IMR-90 (cell line): ENCODE results near the gene IGFBP6. TPM values are rescaled to one million over a fixed set of nuclear protein-coding genes. Genes with fewer than 3 reads are reported as not detected.

Experiments used
- ATAC-seq: fragments of 200-7000 bp; cut with Tn5 transposase; 2 replicates; pipeline ENCODE4 v1.9.1; 2020; ENCODE audit warnings: low read depth, mild to moderate bottlenecking, moderate library complexity
- BruUV-seq: library from RNA; stranded (reverse); fragments of 400-500 nt; replicated peaks from 2 replicates; lab custom pipeline; 2021; lab: Mats Ljungman, UMichigan
- CTCF ChIA-PET: fragments of 300-600 bp; formaldehyde crosslinking; extraction: SDS; loops from one replicate; lab custom pipeline; 2021; ENCODE audit warnings: antibody characterized with exemption; lab: Yijun Ruan, JAX
- POLR2A ChIA-PET: fragments of 300-600 bp; sonication (Branson Sonifier 250); formaldehyde crosslinking; loops from one replicate; lab custom pipeline; 2022; ENCODE audit warnings: antibody characterized with exemption; ENCODE audit not compliant: unreplicated experiment; lab: Charles Lee
- DNase-seq: peaks from one replicate; pipeline ENCODE4 v3.0.0; 2013
- H2AFZ ChIP-seq: replicated peaks from 2 replicates; pipeline ENCODE3; 2013; ENCODE audit warnings: low read length, mild to moderate bottlenecking; ENCODE audit not compliant: poor library complexity
- H2AK5ac ChIP-seq: 2 replicates; pipeline ENCODE4 v1.6.1; 2013; ENCODE audit warnings: low read depth, low read length, inconsistent platforms
- H2AK9ac ChIP-seq: replicated peaks from 2 replicates; pipeline ENCODE3; 2013; ENCODE audit warnings: mild to moderate bottlenecking, low read depth, low read length, moderate library complexity; ENCODE audit not compliant: poor library complexity
- H2BK120ac ChIP-seq: 2 replicates; pipeline ENCODE4 v1.6.1; 2013; ENCODE audit warnings: low read depth, low read length, inconsistent platforms
- H2BK15ac ChIP-seq: 3 replicates; pipeline ENCODE4 v1.6.1; 2013; ENCODE audit warnings: low read depth, low read length, inconsistent platforms
- H2BK20ac ChIP-seq: 2 replicates; pipeline ENCODE4 v1.6.1; 2013; ENCODE audit warnings: low read depth, mild to moderate bottlenecking, inconsistent platforms, low read length, moderate library complexity
- H2BK5ac ChIP-seq: 2 replicates; pipeline ENCODE4 v1.6.1; 2013; ENCODE audit warnings: mild to moderate bottlenecking, low read depth, low read length, inconsistent platforms; ENCODE audit not compliant: poor library complexity, severe bottlenecking
- H3K14ac ChIP-seq: replicated peaks from 2 replicates; pipeline ENCODE4 v1.6.1; 2013; ENCODE audit warnings: low read depth, low read length, inconsistent platforms
- H3K18ac ChIP-seq: 2 replicates; pipeline ENCODE4 v1.6.1; 2013; ENCODE audit warnings: low read depth, low read length, control low read depth
- H3K23ac ChIP-seq: 2 replicates; pipeline ENCODE4 v1.6.1; 2013; ENCODE audit warnings: low read depth, low read length, inconsistent platforms
- H3K27ac ChIP-seq: 2 replicates; pipeline ENCODE4 v1.5.1; 2013; ENCODE audit warnings: mild to moderate bottlenecking, control low read depth, low read length; ENCODE audit not compliant: insufficient read depth
- H3K27me3 ChIP-seq: 2 replicates; pipeline ENCODE4 v1.6.1; 2013; ENCODE audit warnings: low read length; ENCODE audit not compliant: control insufficient read depth, insufficient read depth
- H3K36me3 ChIP-seq: 2 replicates; pipeline ENCODE4 v1.6.1; 2013; ENCODE audit warnings: low read length, mixed read lengths; ENCODE audit not compliant: control insufficient read depth, insufficient read depth
- H3K4ac ChIP-seq: 2 replicates; pipeline ENCODE4 v1.6.1; 2013; ENCODE audit warnings: low read depth, low read length, inconsistent platforms
- H3K4me1 ChIP-seq: 2 replicates; pipeline ENCODE4 v1.6.1; 2013; ENCODE audit warnings: low read length, mixed read lengths; ENCODE audit not compliant: control insufficient read depth, insufficient read depth
- H3K4me2 ChIP-seq: 2 replicates; pipeline ENCODE4 v1.6.1; 2013; ENCODE audit warnings: low read depth, mild to moderate bottlenecking, control low read depth, low read length, moderate library complexity
- H3K4me3 ChIP-seq: 2 replicates; pipeline ENCODE4 v1.5.1; 2013; ENCODE audit warnings: low read depth, mild to moderate bottlenecking, control low read depth, low read length, moderate library complexity; ENCODE audit not compliant: insufficient read depth
- H3K56ac ChIP-seq: 2 replicates; pipeline ENCODE4 v1.6.1; 2013; ENCODE audit warnings: low read length, inconsistent platforms; ENCODE audit not compliant: insufficient read depth; ENCODE audit errors: extremely low read depth
- H3K79me1 ChIP-seq, 2 experiments: 2 replicates each; pipeline ENCODE4 v1.6.1; 2013; ENCODE audit warnings: low read length in 2 of 2, inconsistent platforms in 1 of 2, low read depth in 1 of 2
- H3K9ac ChIP-seq: 2 replicates; pipeline ENCODE4 v1.6.1; 2013; ENCODE audit warnings: low read depth, low read length, control low read depth
- H3K9me1 ChIP-seq: 2 replicates; pipeline ENCODE4 v1.6.1; 2013; ENCODE audit warnings: low read length, inconsistent platforms; ENCODE audit not compliant: insufficient read depth
- H3K9me3 ChIP-seq: 2 replicates; pipeline ENCODE4 v1.6.1; 2013; ENCODE audit warnings: low read length; ENCODE audit not compliant: control insufficient read depth, insufficient read depth
- H4K20me1 ChIP-seq: 2 replicates; pipeline ENCODE4 v1.6.1; 2013; ENCODE audit warnings: low read length, inconsistent platforms; ENCODE audit not compliant: insufficient read depth
- H4K5ac ChIP-seq: 2 replicates; pipeline ENCODE4 v1.6.1; 2013; ENCODE audit warnings: mild to moderate bottlenecking, low read depth, low read length, control low read depth
- H4K8ac ChIP-seq, 2 experiments: 2 replicates each; pipeline ENCODE4 v1.6.1; 2013; ENCODE audit warnings: low read depth in 2 of 2, low read length in 2 of 2, control low read depth in 1 of 2, inconsistent platforms in 1 of 2
- H4K91ac ChIP-seq: 2 replicates; pipeline ENCODE4 v1.6.1; 2013; ENCODE audit warnings: low read depth, low read length, inconsistent platforms; ENCODE audit not compliant: insufficient read depth
- FOS ChIP-seq: fragments of 150-350 bp; IDR thresholded peaks from 2 replicates; pipeline ENCODE4 v1.6.1; 2016; ENCODE audit warnings: low read depth, low read length
- MAZ ChIP-seq: IDR thresholded peaks from 2 replicates; pipeline ENCODE4 v1.6.1; 2012; ENCODE audit warnings: low read depth, mild to moderate bottlenecking, low read length, improper control_type of control experiment, moderate library complexity, borderline replicate concordance
- MXI1 ChIP-seq: IDR thresholded peaks from 2 replicates; pipeline ENCODE4 v1.6.1; 2012; ENCODE audit warnings: low read depth, mild to moderate bottlenecking, low read length, moderate library complexity, borderline replicate concordance
- NFE2L2 ChIP-seq: fragments of 150-350 bp; IDR thresholded peaks from 2 replicates; pipeline ENCODE4 v1.6.1; 2016; ENCODE audit warnings: low read depth, mild to moderate bottlenecking, low read length
- RAD21 ChIP-seq: IDR thresholded peaks from 2 replicates; pipeline ENCODE4 v1.6.1; 2012; ENCODE audit warnings: low read length, improper control_type of control experiment
- RCOR1 ChIP-seq: IDR thresholded peaks from 2 replicates; pipeline ENCODE4 v1.6.1; 2012; ENCODE audit warnings: mild to moderate bottlenecking, low read length, improper control_type of control experiment; ENCODE audit not compliant: insufficient replicate concordance
- WGBS, 2 experiments: methylation state at CpG; one replicate each; pipeline versions ENCODE4 v1.1.5 to v1.1.7; 2013; ENCODE audit warnings: missing lambda C conversion rate in 2 of 2; ENCODE audit not compliant: insufficient read length in 1 of 2; ENCODE audit errors: extremely low coverage in 2 of 2; 5-methylcytosine and 5-hydroxymethylcytosine counted together
- dilution Hi-C: fragments of 300-500 bp; cut with HindIII; formaldehyde crosslinking; loops from one replicate; pipeline ENCODE4 v1.14.3; 2018; ENCODE audit warnings: low sequenced_read_pairs; ENCODE audit not compliant: unreplicated experiment
- in situ Hi-C: fragments of 300-500 bp; cut with MboI; formaldehyde crosslinking; loops from 3 replicates; pipeline ENCODE4 v1.14.3; 2019; ENCODE audit warnings: low sequenced_read_pairs, inconsistent platforms, mixed read lengths
- intact Hi-C: fragments of 100-400 bp; cut with micrococcal nuclease; formaldehyde crosslinking; loops from 2 replicates; pipeline ENCODE4 v1.10.0; 2022
- polyA plus RNA-seq, 3 experiments: library from polyadenylated mRNA; depleted of rRNA; stranded (reverse); fragments of >200 nt; gene quantifications; 2 replicates each; pipeline ENCODE4 v1.2.3, GENCODE V29; 2012; ENCODE audit warnings: low replicate concordance in 1 of 3
- total RNA-seq: library from RNA; depleted of rRNA; stranded (reverse); fragments of >200 nt; gene quantifications from 2 replicates; pipeline ENCODE4 v1.2.3, GENCODE V29; 2012
- TF ChIP-seq, protein P1 (sequence below): fragments of 150-350 bp; IDR thresholded peaks from 2 replicates; pipeline ENCODE4 v1.6.1; 2016; ENCODE audit warnings: low read depth, mild to moderate bottlenecking, low read length, moderate library complexity, borderline replicate concordance

The IGFBP6 gene
- total and polyA plus RNA-seq, 2 of the 4 experiments (the other 2 are of a cell fraction) = 124 to 337 TPM

DNA sequence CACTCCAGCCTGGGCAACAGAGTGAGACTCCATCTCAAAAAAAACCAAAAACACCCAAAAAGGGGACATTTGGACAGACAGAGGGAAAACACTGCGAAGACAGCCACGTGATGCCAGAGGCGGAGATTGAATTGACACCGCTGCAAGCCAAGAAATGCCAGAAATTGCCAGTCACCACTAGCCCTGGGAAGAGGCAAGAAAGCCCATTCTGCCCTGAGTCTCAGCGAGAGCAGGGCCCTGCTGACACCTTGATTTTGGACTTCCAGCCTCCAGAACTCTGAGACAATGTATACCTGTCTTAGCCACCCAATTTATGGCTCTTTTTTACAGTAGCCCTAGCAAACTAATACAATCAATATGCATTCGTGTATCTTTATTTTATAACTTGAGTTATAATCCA, 7.4 kb upstream of the IGFBP6 start:
- H2BK5ac ChIP-seq = no peak overlapping the region
- no TSS peak for BruUV-seq
- H3K9me3 ChIP-seq = no peaks in the 10 kb centered on the region
- ChIA-PET CTCF (no interaction called here), POLR2A (no interaction called here)
- TF ChIP-seq NFE2L2 (no peak), RAD21 (no peak), MAZ (no peak), MXI1 (no peak), FOS (no peak), RCOR1 (no peak)
- TF ChIP-seq, protein P1, sequence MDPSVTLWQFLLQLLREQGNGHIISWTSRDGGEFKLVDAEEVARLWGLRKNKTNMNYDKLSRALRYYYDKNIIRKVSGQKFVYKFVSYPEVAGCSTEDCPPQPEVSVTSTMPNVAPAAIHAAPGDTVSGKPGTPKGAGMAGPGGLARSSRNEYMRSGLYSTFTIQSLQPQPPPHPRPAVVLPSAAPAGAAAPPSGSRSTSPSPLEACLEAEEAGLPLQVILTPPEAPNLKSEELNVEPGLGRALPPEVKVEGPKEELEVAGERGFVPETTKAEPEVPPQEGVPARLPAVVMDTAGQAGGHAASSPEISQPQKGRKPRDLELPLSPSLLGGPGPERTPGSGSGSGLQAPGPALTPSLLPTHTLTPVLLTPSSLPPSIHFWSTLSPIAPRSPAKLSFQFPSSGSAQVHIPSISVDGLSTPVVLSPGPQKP = no peak
- no peak overlapping the region for H3K4me3 ChIP-seq
- H3K23ac ChIP-seq = no peak overlapping the region
- intact Hi-C loops (no loop called here), in situ Hi-C loops (no loop called here), dilution Hi-C loops (no loop called here)
- H2BK15ac ChIP-seq = no peak overlapping the region
- no peak overlapping the region for H3K56ac ChIP-seq
- no peak overlapping the region for H2BK120ac ChIP-seq
- H4K20me1 ChIP-seq = no peaks in the 10 kb centered on the region
- H4K8ac ChIP-seq = no peak overlapping the region
- no peak overlapping the region for H4K91ac ChIP-seq
- H2AFZ ChIP-seq = no peak overlapping the region
- H3K27ac ChIP-seq = no peak overlapping the region
- H2BK20ac ChIP-seq = no peak overlapping the region
- peaks cover 7% of the 10 kb centered on the region for H3K4me1 ChIP-seq
- WGBS, 2 experiments = 80% methylated on average over 1 of the region's 6 CpGs; no CpG with 5 or more reads in 1 of the 2 experiments
- H2AK5ac ChIP-seq = no peak overlapping the region
- peaks cover 0 to 7% of the 10 kb centered on the region in 2 experiments; a peak in 2 of 4 replicates for H3K79me1 ChIP-seq
- H3K27me3 ChIP-seq = no peaks in the 10 kb centered on the region; the same call in 1 of the 2 replicates
- no peak overlapping the region for H3K14ac ChIP-seq
- no peak overlapping the region for H3K4ac ChIP-seq
- ATAC-seq (no peak), DNase-seq (no peak)
- no peak overlapping the region for H2AK9ac ChIP-seq
- no peak overlapping the region for H3K18ac ChIP-seq
- no peak overlapping the region for H4K5ac ChIP-seq
- no peak overlapping the region for H3K9ac ChIP-seq
- H3K4me2 ChIP-seq = no peak overlapping the region
- H3K36me3 ChIP-seq = no peaks in the 10 kb centered on the region
- H3K9me1 ChIP-seq = peaks cover 15% of the 10 kb centered on the region
